KOPT-K1 (cell line): ENCODE results near the gene SPTB.

Source experiments
- H3K27ac ChIP-seq: fragments of 200-600 bp; sonication (generic); 2 replicates; pipeline ENCODE4 v1.5.1; 2016; ENCODE audit warnings: antibody characterized with exemption, mild to moderate bottlenecking, low read depth, low read length; ENCODE audit not compliant: poor library complexity, severe bottlenecking
- H3K36me3 ChIP-seq: fragments of 200-600 bp; sonication (generic); 2 replicates; pipeline ENCODE4 v1.5.1; 2017; ENCODE audit warnings: antibody characterized with exemption, mild to moderate bottlenecking, low read length, moderate library complexity; ENCODE audit not compliant: insufficient read depth
- H3K9me3 ChIP-seq: fragments of 200-600 bp; sonication (generic); 2 replicates; pipeline ENCODE4 v1.5.1; 2017; ENCODE audit warnings: antibody characterized with exemption, low read length, mild to moderate bottlenecking; ENCODE audit not compliant: insufficient read depth, poor library complexity, severe bottlenecking

Gene SPTB

GRCh38 chr14:64868841-64869240 lies 10.9 kb downstream of the SPTB start:
- Histone ChIP-seq H3K27ac (no peak overlapping the region), H3K36me3 (no peaks in the 10 kb centered on the region), H3K9me3 (no peaks in the 10 kb centered on the region)

- no peaks in the 10 kb centered on the region for H3K9me3 ChIP-seq
- H3K27ac ChIP-seq: no peak overlapping the region
- no peaks in the 10 kb centered on the region for H3K36me3 ChIP-seq
These were observed 11.3 kb downstream of the SPTB start for GRCh38 chr14:64868379-64868778.

- Histone ChIP-seq H3K36me3 (no peaks in the 10 kb centered on the region), H3K27ac (no peak overlapping the region), H3K9me3 (no peaks in the 10 kb centered on the region)
These were observed 12.5 kb downstream of the SPTB start for GRCh38 chr14:64867182-64867581.

- H3K36me3 ChIP-seq: no peaks in the 10 kb centered on the region
- no peaks in the 10 kb centered on the region for H3K9me3 ChIP-seq
- H3K27ac ChIP-seq: no peak overlapping the region
These were observed 13.7 kb downstream of the SPTB start for GRCh38 chr14:64865992-64866391.

GRCh38 chr14:64865109-64865508 lies 14.6 kb downstream of the SPTB start:
- Histone ChIP-seq H3K36me3 (no peaks in the 10 kb centered on the region), H3K9me3 (no peaks in the 10 kb centered on the region)

GRCh38 chr14:64864258-64864657 lies 15.4 kb downstream of the SPTB start:
- Histone ChIP-seq H3K36me3 (no peaks in the 10 kb centered on the region), H3K27ac (no peak overlapping the region), H3K9me3 (no peaks in the 10 kb centered on the region)

More at GRCh38 chr14:64865109-64865508, 14.6 kb downstream of the SPTB start:
- H3K27ac ChIP-seq: no peak overlapping the region

- Histone ChIP-seq H3K9me3 (no peaks in the 10 kb centered on the region), H3K36me3 (no peaks in the 10 kb centered on the region), H3K27ac (no peak overlapping the region)
These were observed 17.8 kb downstream of the SPTB start for GRCh38 chr14:64861916-64862315.

GRCh38 chr14:64860039-64860438 lies 19.7 kb downstream of the SPTB start:
- H3K27ac ChIP-seq: no peak overlapping the region
- no peaks in the 10 kb centered on the region for H3K36me3 ChIP-seq
- no peaks in the 10 kb centered on the region for H3K9me3 ChIP-seq

- H3K9me3 ChIP-seq: no peaks in the 10 kb centered on the region
- H3K27ac ChIP-seq: no peak overlapping the region
- H3K36me3 ChIP-seq: no peaks in the 10 kb centered on the region
These were observed 21.5 kb downstream of the SPTB start for GRCh38 chr14:64857979-64858744.

GRCh38 chr14:64856529-64857445 lies 22.9 kb downstream of the SPTB start:
- H3K27ac ChIP-seq: no peak overlapping the region
- H3K36me3 ChIP-seq: no peaks in the 10 kb centered on the region
- H3K9me3 ChIP-seq: no peaks in the 10 kb centered on the region

GRCh38 chr14:64855721-64856528 lies 23.8 kb downstream of the SPTB start:
- H3K9me3 ChIP-seq: no peaks in the 10 kb centered on the region
- no peak overlapping the region for H3K27ac ChIP-seq
- H3K36me3 ChIP-seq: no peaks in the 10 kb centered on the region

GRCh38 chr14:64850369-64851137 lies 29.2 kb downstream of the SPTB start:
- H3K9me3 ChIP-seq: no peaks in the 10 kb centered on the region
- H3K36me3 ChIP-seq: no peaks in the 10 kb centered on the region
- H3K27ac ChIP-seq: no peak overlapping the region

GRCh38 chr14:64849940-64850339 lies 29.8 kb downstream of the SPTB start:
- no peak overlapping the region for H3K27ac ChIP-seq
- no peaks in the 10 kb centered on the region for H3K9me3 ChIP-seq
- no peaks in the 10 kb centered on the region for H3K36me3 ChIP-seq

- Histone ChIP-seq H3K9me3 (no peaks in the 10 kb centered on the region), H3K36me3 (no peaks in the 10 kb centered on the region), H3K27ac (no peak overlapping the region)
These were observed 31.5 kb downstream of the SPTB start for GRCh38 chr14:64848239-64848638.
